Stimulated activated CD8-positive, alpha-beta memory T cell treated with anti-CD3 and anti-CD28 coated beads, Interleukin-4, amount 100 ng/mL, for 24 hours (primary cell): ENCODE measurements around the gene CALU.

Experiments used
- DNase-seq: peaks from one replicate; pipeline ENCODE4 v3.0.0-alpha.2; 2020; ENCODE audit warnings: low read depth

CALU gene

DNA sequence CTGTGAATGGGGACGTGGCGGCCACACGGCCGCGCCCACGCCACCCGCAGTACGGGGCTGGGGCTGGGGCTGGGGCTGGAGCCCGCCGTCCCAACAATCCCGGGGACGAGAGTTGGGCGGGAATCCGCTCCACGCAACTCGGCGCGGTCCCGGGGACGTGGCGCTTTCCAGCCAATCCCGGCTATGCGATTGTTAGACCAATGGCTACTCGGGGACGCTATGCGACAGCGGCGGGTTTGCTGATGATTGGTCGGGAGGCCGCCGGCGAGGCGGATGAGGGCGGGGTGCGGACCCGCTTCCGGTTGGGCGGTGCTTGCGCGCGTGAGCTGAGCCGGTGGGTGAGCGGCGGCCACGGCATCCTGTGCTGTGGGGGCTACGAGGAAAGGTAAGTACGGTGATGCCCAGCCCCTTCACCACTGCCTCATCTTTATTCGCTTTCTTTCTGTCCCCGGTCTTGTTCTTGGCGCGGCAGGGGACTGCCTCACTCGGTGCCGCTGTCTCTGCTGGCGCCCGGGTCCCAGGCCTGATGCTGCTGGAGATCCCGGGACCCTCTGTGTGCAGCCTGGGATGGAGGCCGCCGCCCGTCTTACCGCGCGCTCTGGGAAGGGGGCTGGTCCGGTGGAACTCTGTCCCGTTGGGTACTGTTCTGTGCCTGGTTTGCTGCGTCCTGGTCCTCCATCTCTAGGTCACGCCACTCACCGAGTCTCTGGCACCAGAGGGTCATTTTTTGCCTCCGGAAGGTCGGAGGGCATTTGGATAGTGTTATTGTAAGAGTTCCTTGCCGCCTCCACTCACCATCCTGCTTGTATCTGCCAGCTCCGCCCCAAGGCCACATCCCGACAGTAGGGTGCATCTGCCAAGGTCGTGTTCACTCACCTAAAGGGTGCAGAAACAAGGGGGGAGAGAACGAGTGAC is at the start of gene CALU:
TSS of gene CALU (plus strand) at position 312 of the 915 bp plus-strand sequence. CDS start 9,225 bp downstream, outside the sequence.
- DNase-seq = peak; percentile 91

DNA sequence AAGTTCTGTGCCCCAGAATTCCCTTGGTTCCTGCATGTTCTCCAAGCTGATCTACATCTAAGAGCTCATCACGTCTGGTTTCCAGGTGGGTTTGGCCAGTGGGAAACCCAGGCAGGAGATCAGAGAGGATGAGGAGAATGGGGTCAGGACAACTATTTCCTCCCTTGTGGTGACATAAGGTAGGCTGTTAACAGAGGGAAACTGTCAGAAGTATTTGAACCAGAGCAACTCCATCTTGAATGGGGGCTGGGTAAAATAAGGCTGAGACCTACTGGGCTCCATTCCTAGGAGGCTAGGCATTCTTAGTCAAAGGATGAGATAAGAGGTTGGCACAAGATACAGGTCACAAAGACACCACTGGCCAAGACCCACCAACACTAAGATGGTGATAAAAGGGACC is 47.9 kb upstream of the CALU start:
- no peak for DNase-seq

GRCh38 chr7:128692623-128693270 is 46.4 kb upstream of the CALU start:
- DNase-seq = no peak

- no peak for DNase-seq
Measured at GRCh38 chr7:128693373-128694015, 45.7 kb upstream of the CALU start.

DNA sequence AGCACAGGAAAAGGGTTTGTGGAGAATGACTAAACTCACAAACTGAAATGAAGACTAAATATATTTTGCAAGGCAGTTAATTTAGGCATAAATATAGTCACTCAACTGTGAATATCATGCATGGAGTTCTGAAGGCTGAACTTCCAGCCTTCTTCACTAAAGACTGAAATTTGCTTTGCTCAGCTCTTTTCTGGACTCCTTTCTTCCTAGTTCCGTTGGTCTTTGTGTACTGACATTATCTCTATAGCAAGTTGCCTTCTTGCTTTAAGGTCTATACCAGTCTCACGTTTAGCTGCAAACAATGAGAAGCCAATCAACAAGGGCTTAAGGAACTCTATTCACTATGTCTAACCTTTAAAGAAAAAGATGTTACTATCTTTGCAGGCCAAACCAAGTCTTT is 44.4 kb upstream of the CALU start:
- DNase-seq = no peak

- peak; percentile 41 for DNase-seq
Measured at GRCh38 chr7:128697302-128697905, 41.8 kb upstream of the CALU start.

- DNase-seq = no peak
Measured at GRCh38 chr7:128699196-128699712, 39.9 kb upstream of the CALU start.

DNA sequence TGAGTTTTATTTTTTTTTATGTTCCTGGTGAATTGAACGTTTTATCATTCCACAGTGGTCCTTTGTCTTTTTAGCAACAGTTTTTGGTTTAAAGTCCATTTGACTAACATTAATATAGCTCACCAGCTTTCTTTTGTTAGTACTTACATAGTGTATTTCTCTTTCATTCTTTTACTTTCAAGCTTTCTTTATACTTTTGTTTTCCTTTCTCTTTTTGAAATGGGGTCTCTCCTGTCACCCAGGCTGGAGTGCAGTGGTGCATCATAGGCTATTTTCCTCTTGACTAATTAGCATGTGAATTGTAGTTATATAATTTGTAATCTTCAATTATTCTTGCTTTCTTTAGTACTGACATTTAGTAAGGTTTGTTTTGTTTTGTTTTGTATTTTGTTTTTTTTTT is 39.3 kb upstream of the CALU start:
- no peak for DNase-seq

- no peak for DNase-seq
Measured at GRCh38 chr7:128701062-128701785, 37.9 kb upstream of the CALU start.

DNA sequence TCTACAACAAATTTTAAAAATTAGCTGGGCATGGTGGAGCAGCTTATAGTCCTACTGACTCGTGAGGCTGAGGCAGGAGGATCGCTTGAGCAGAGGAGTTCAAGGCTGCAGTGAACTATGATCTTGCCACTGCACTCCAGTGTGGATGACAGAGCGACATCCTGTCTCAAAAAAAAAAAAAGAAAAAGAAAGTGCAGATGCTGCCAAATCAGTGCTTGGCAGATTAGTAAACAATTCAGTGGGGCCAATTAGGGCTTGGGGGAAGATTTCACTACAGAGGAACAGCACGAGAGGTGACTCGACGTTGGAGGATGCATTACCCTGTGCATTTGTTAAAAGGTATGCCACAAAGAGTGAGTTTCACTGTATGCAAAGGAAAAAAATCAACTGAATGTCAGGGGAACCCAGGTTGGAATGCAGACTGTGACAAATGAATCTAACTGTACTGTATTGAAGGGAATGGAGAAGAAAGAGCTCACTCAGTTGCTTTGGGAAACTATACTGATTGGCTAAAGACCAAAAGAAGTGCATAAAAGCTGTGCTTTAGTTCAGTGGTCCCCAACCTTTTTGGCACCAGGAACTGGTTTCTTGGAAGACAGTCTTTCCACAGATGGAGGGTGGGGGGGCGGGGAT is 35.4 kb upstream of the CALU start:
- DNase-seq = no peak

- DNase-seq = no peak
Measured at GRCh38 chr7:128705891-128706333, 33.2 kb upstream of the CALU start.

DNA sequence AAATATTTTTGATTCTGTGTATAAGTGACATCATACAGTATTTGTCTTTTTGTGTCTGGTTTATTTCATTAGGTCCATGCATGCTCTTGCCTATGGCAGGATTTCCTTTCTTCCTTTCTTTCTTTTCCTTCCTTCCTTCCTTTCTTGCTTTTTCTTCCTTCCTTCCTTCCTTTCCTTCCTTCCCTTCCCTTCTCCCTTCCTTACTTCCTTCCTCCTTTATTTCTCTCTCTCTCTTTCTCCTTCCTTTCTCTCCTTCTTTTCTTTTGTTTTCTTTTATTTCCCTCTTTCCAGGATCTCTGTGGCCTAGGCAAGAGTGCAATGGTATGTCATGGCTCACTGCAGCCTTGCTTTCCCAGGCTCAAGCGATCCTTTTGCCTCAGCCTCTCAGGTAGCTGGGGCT is 31.4 kb upstream of the CALU start:
- DNase-seq = no peak

GRCh38 chr7:128708235-128708634 is 30.9 kb upstream of the CALU start:
- no peak for DNase-seq

- no peak for DNase-seq
Measured at GRCh38 chr7:128708824-128709223, 30.3 kb upstream of the CALU start.

DNA sequence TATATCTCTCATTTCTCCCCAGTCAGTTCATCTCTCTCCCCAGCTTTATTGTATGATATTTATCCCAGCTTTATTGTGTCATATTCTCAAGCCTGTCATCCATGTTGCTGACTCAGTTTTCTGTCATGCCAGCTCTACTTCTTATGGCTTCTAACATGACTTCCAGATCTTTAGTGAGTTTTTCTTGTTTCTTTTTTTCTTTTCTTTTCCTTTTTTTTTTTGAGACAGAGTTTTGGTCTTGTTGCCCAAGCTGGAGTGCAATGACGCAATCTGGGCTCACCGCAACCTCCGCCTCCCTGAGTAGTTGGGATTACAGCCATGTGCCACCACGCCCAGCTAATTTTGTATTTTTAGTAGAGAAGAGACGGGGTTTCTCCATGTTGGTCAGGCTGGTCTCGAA is 28.7 kb upstream of the CALU start:
- no peak for DNase-seq

DNA sequence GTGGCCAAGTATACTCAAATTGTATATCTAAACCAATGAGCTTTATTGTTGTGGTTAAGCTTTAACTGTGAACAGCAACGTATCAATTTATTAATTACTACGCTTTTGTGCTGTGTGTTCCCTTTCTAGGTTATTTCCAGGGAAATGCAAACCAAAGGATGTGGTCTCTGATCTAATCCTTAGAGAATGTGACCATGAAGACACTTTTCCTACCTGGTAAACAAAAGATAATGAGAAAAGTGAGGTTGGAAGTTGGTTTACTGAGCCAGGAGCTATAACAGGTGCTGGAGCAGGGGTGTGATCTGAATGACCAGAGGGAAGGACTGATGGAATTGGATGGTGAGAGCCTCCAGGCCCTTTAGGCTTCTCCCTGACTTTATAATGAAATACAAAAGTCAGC is 25.4 kb upstream of the CALU start:
- DNase-seq = no peak

- no peak for DNase-seq
Measured at GRCh38 chr7:128714701-128715495, 24.3 kb upstream of the CALU start.

- DNase-seq = no peak
Measured at GRCh38 chr7:128718967-128719642, 20.1 kb upstream of the CALU start.

DNA sequence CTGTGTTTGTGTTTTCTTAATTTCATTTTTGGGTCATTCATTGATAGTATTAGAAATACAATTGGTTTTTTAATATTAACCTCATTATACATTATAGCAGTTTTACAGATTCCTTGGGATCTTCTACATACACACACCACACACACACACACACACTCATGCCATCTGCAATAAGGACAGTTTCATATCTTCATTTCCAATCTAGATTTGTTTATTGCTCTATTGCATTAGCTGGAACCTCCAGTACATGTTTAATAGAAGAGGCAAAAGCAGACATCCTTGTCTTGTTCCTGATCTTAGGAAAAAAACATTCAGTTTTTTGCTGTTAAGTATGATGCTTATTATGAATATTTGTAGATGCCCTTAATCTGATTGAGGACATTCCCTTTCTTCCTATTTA is 17.8 kb upstream of the CALU start:
- no peak for DNase-seq

GRCh38 chr7:128724743-128725142 is 14.4 kb upstream of the CALU start:
- no peak for DNase-seq
